Myocyte (in vitro differentiated cells): ENCODE measurements around the gene SDR9C7. TPM values are rescaled to one million over a fixed set of nuclear protein-coding genes. Genes with fewer than 3 reads are reported as not detected.
"Not testable (repeated sequence)": the region's sequence is repeated elsewhere in the genome, so short reads cannot be mapped to it uniquely, and the experiment has no call there.

Experiments
- DNase-seq: peaks from one replicate; pipeline ENCODE4 v3.0.0-alpha.2; 2012; ENCODE audit warnings: low read depth
- polyA plus RNA-seq: library from polyadenylated mRNA; unstranded; fragments of >200 nt; gene quantifications from one replicate; pipeline ENCODE4 v1.2.1, GENCODE V29; 2012; ENCODE audit warnings: missing spikeins
- total RNA-seq: library from RNA; depleted of rRNA; stranded (reverse); fragments of >200 nt; gene quantifications from 2 replicates; pipeline ENCODE4 v1.2.3, GENCODE V29; 2014

The SDR9C7 gene
- 0.16 TPM in 1 of 2 replicates, not detected in the other for total RNA-seq
- polyA plus RNA-seq, result 0.10 TPM

DNA sequence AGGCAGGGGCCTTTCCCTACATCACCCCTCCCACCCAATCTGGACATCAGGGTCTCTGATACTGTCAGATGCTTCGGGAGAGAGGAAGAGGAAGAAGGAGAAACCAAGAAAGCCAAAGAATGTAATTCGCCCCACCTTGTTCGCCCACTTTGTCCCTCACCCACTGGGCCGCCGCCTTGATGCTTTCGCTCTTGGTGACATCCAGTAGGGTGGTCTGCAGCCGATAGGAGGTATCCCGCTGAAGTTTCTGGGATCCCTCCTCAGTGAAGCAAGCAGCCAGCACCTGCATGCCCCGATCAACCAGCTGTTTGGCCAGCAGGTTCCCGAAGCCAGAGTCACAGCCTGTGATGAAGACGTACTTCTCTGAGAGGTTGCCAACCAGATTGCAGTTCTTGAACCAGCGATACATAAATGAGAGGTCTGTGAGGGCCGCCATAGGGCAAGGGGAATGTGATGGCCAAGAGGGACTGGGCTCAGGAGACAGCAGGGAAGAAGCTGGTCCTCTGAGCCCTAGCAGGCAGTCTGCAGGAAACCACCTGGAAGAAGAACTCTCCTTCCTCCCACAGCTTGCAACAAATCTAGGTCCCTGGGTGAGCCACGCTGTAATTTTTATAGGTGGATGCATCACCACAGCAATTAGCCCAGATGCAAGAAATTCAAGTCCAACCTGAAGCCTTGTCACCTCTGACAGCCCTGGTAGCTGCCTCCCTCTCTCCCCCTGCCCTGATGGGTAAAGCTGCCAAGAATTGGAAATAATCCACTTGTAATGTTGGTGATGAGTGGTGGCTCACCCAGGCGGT, at the start of gene SDR9C7:
SDR9C7 (minus strand) TSS at position 583 of the 800 bp plus-strand sequence; CDS start at position 436, 147 bp downstream.
- no peak for DNase-seq

GRCh38 chr12:56983386-56983785, 49.2 kb upstream of the SDR9C7 start:
- peak; percentile 32 for DNase-seq

DNA sequence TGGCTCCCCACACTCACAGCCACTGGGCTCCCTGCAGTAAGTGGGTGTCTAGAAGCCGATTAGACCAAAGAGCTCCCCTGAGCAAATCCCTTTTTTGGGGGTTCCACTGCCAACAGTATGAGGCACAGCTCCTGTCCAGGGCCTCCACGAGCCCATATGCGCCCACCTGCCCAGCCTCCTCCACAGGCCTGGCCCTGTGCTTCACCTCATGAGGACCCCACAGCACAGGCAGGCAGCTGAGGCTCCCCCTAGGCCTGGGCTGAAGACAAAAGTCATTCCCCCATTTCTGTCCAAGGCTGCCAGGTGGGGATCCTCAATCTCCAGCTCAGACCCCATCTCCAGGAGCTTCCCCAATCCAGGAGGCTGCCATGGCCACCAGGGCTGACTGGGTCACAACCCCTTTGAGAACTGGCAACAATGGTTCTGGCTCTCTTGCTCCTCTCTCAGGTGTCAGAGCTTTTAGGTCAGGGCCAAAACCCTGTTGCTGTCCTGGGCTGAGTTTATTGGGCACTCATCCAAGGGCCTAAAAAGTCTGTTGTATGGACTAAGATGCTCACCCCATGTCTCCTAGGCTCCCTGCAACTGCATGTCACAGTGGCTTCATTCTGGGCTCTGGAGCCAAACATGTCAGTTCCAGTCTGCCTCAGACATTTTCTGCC, 48.5 kb upstream of the SDR9C7 start:
- DNase-seq, result not testable (repeated sequence)

GRCh38 chr12:56980941-56981530, 46.8 kb upstream of the SDR9C7 start:
- no peak for DNase-seq

DNA sequence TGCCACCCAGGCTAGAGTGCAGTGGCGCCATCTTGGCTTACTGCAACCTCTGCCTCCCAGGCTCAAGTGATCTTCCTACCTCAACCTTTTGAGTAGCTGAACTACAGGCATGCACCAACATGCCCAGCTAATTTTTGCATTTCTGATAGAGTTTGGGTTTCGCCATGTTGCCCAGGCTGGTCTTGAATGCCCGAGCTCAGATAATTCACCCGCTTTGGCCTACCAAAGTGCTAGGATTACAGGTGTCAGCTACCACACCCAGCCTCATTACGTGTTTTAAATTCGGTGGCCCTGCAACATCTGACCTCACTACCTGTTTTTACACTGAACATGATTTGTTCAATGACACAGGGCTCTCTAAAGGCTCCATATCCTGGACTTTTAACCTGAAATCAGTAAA, 46.1 kb upstream of the SDR9C7 start:
- no peak for DNase-seq

DNA sequence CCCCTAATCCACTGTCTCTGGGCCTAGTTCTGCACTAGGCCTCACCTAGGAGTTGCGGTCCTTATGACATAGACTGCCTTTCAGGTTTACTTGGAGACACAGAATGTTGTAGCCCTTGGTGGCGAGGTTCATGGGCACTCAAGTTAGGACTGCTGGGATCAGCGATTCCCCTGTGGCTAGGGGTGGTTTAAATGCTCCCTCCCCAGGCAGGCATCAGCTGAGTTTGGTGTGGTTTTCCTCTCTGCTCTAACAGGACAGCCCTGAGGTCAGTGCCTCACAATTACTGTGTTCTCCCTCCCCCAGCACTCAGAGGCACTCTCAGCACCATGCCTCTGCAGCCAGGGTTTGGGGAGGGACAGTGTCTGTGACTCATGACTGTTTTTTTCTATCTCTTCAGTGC, 45.4 kb upstream of the SDR9C7 start:
- DNase-seq, result peak; percentile 45

DNA sequence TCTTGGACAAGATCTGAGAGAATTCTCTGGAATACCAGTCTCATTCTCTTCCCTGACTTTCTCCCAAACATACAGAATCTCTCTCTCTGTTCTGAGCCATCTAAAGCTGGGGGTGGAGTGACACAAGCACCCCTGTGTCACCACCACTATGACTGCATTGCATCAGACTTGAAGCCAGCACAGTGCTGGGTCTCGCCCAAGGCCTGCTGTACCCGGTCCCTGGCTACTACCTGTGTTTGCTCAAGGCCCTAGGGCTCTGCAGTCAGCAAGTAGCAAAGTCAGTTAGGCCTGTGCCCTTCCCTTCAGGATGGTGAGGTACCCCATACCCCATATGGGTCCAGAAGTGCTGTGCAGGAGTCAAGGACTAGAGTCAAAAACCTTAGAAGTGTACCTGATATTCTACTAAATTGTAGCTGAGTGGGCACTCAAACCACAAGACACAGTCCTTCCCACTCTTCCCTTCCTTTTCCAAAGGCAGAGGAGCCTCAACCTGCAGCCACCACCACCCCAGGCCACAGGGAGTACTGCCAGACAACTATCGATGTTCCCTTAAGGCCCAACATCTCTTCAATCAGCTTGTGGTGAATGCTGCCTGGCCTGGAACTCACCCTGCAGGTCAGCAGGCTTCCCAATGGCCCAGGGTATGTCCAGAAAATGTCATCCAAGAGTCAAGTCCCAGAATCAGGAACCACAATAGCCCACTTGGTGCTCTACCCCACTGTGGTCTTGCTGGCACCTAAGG, 44.4 kb upstream of the SDR9C7 start:
- no peak for DNase-seq

DNA sequence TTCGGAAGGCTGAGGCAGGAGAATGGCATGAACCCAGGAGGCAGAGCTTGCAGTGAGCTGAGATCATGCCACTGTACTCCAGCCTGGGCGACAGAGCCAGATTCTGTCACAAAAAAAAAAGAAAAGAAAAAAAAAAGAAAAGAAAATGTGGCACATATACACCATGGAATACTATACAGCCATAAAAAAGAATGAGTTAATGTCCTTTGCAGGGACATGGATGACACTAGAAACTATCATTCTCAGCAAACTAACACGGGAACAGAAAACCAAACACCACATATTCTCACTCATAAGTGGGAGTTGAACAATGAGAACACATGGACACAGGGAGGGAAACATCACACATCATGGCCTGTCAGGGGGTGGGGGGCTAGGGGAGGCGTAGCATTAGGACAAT, 43.2 kb upstream of the SDR9C7 start:
- not testable (repeated sequence) for DNase-seq

- DNase-seq, result not testable (repeated sequence)
Measured at GRCh38 chr12:56974224-56974623, 40.0 kb upstream of the SDR9C7 start.

- DNase-seq, result not testable (repeated sequence)
Measured at GRCh38 chr12:56968910-56969309, 34.7 kb upstream of the SDR9C7 start.

- DNase-seq, result not testable (repeated sequence)
Measured at GRCh38 chr12:56965997-56966642, 31.9 kb upstream of the SDR9C7 start.

- not testable (repeated sequence) for DNase-seq
Measured at GRCh38 chr12:56965124-56965523, 30.9 kb upstream of the SDR9C7 start.

GRCh38 chr12:56963557-56963956, 29.3 kb upstream of the SDR9C7 start:
- not testable (repeated sequence) for DNase-seq

DNA sequence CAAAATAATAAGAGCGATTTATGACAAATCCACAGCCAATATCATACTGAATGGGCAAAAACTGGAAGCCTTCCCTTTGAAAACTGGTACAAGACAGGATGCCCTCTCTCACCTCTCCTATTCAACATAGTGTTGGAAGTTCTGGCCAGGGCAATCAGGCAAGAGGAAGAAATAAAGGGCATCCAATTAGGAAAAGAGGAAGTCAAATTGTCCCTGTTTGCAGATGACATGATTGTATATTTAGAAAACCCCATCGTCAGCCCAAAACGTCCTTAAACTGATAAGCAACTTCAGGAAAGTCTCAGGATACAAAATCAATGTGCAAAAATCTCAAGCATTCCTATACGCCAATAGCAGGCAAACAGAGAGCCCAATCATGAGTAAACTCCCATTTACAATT, 28.0 kb upstream of the SDR9C7 start:
- not testable (repeated sequence) for DNase-seq

DNA sequence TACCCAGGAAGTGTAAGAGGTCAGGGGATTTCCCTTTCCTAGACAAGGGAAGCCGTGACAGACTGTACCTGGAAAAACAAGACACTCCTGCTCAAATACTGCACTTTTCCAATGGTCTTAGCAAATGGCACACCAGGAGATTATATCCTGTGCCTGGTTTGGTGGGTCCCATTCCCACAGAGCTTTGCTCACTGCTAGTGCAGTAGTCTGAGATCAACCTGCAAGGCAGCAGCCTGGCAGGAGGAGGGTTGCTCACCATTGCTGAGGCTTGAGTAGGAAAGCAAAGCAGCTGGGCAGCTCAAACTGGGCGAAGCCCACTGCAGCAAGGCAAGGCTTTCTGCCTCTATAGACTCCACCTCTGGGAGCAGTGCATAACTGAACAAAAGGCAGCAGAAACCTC, 24.2 kb upstream of the SDR9C7 start:
- DNase-seq, result no peak

DNA sequence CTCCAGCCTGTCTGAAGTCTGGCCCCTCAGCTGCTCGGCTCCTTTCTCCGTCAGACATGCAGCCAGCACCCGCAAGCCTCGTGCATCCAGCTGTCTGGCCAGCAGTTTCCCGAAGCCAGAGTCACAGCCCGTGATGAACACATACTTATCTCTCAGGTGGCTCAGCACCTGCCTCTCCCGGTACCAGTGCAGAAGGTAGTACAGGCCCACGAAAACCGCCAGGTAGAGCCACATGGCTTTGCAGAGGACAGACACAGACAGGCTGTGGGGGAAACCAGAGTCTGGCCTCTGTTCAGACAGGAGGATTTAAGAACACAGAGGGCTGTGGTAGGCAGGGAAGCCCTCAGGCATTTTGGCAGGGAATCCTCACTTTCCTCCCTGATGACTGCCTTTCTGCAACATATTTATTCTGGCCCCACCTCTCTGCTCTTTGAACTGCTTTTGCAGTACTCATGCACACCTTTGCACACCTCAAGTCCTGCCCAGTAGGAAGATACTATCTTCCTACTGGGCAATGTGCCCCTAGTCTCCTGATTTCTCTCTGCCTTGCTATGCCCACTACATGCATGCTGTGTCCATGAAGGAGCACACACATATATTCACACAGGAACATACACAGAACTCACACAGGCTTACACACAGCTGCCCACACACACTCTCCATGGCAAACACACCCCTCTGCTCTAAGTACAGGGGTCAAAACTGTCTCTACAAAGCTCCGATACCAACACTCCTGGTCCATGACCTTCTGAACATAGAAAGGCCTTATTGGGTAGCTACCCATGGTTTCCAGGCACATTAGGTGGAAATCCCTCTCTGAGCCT, 23.2 kb upstream of the SDR9C7 start, which contains the start of gene RDH16:
RDH16 (minus strand) TSS at position 380 of the 824 bp plus-strand sequence; CDS start at position 234, 146 bp downstream.
- DNase-seq, result no peak

GRCh38 chr12:56955631-56956256, 21.5 kb upstream of the SDR9C7 start:
- no peak for DNase-seq

DNA sequence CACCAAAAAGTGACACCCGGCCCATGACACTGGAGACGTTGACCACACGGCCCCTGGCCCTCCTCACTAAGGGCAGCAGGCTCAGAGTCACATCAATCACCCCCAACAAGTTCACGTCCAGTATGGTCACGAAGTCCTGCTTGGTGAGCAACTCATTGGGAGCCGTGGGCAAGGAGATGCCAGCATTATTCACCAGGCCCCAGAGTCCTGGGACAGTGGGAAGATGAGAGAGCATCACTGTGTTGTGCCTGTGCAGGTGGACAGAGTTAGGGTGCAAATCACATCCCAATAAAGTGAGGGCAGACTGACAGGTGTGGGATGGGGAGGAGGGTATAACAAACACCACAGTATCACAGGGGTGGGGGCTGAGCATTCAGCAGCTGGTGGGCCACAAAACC, 20.7 kb upstream of the SDR9C7 start:
- no peak for DNase-seq
